ENCODE data around the gene COL5A1. TPM values are rescaled to one million over a fixed set of nuclear protein-coding genes. Genes with fewer than 3 reads are reported as not detected.
A peak's percentile ranks its signal among the peaks of the same experiment; 100 is the strongest.

COL5A1 gene
- total RNA-seq, 2 experiments from 2014 or later, result 0.09 to 0.16 TPM

DNA sequence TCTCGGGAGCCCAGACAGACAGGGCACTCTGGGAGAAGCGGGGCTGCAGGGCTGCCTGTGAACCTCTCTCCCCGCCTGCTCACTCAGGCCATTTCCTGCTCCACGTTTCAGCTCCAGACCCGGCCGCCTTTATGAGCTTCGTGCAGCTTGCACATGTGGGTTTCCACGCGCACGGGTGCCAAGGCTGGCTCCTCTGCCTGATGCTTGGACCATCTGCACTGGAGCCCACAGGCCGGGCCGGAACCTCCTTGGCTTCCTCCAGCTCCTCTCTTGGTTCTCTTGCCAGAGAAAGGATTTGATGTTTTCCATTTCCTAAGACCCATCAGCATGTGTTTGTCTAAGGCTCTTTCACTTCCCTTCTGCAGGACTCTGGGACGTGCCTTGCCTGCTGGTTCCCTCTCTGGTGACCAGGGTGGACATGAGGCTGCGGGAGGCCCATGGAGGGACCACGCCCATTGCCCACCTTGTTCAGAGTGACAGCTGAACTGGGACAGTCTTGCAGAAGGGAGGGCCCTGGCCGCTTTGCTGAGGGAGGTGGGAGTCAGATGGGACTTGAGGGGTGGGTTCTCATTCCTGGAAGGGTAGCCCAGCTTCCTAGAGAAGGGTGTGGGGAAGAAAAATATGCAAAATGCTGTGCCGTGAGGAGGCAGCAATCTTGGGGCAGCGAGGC lies 23.3 kb upstream of the COL5A1 start:
- no peaks in the 10 kb centered on the region for H3K27me3 Mint-ChIP-seq
- H3K9me3 Mint-ChIP-seq (ENCODE audit: low read depth), result peaks cover 2% of the 10 kb centered on the region
- H3K4me1 Mint-ChIP-seq, result no peaks in the 10 kb centered on the region
- ATAC-seq, result no peak
- CTCF ChIA-PET, result no interaction called here
- H3K4me3 Mint-ChIP-seq, result no peak overlapping the region
- DNase-seq, result peak; percentile 30
- H3K36me3 Mint-ChIP-seq, result no peaks in the 10 kb centered on the region
- H3K27ac Mint-ChIP-seq, result no peak overlapping the region

DNA sequence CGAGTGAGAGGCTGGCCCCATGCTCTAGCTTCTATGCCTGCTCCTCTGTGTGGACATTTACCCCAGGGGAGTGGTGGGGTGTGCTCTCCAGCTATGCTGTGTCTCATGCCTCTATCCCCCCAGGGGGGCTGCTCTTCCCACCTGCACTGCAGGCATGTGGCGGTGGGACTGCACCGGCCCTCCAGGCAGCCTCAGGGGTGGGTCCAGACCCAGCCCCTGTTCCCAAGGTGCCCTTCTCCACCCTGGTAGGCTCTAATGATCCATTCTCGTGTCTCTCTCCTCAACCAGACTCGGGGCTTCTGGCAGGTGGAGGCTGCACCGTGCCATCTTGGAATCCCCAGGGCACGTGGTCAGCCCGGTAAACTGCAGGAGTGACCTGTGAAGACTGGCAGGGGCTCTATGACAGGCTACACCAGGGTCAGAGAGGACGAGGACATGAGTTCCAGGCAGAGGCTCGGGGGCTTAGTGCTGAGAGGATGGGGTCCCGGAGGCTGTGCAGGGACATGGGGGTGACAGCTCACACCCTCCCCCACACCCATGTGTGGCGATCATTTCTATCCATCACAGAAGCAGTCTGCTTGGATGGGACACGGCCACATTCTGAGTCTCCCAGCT lies 22.7 kb upstream of the COL5A1 start:
- CTCF ChIA-PET, result no interaction called here
- Mint-ChIP-seq H3K27me3 (no peaks in the 10 kb centered on the region), H3K36me3 (no peaks in the 10 kb centered on the region), H3K27ac (no peak overlapping the region), H3K4me1 (no peaks in the 10 kb centered on the region), H3K9me3 (ENCODE audit: low read depth) (peaks cover 2% of the 10 kb centered on the region), H3K4me3 (no peak overlapping the region)
- DNase-seq, result peak; percentile 36
- ATAC-seq, result no peak

DNA sequence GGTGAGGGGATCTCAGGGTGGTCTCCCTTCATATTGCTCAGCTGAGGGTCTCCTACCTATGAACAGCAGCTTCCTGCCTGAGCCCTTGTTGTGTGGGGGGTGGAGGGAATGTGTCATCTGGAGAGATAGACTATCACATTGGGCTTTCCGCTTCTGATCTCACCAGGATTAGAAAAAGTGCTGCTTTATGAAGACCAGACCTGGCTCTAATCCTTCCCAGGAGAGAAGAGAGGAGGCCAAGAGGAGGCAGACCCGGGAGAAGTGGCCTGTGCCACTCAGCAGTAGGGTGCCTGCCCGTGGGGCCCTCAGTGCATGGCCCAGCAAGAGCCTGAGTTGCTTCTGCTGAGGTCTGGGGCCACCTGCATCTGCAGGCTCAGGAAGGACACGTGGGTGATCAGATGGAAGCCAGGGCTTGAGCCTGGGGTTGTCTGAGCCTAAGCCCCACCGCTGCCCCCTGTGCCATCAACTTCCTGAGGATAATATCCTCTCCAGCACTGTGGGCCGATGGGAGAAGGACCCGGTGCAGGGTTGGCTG lies 22.1 kb upstream of the COL5A1 start:
- ATAC-seq, result no peak

DNA sequence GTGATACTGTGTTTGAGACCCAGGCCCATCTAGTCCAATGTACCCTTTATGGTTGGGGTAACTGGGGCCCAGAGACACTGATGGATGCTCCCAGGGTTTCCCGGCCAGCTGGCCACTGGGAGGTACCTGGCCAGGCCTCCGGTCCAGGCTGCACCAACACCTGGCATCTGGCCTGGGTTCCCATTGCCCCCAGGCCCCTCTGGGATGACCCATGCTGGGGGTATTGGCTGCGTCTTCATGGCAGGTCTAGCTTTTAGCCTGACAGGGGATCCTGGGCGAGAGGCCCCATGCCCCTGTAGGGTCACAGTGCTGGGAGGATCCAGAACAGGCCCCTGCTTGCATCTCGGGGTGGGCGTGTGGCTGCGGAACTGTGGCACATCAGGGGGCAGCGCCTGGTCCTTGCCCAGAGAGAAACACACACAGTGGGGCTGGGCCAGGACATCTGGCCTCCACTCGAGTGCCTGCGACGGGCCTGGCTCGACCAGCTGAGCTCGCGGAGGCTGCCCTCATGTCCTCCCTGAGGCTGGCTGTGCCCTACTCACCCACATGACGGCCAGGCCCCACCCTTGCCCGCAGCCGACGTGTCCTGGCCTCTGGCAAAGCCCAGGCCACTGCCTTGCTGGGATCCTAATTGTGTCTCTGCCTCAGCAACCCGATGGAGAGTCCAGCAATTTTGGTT lies 21.5 kb upstream of the COL5A1 start:
- Mint-ChIP-seq H3K27ac (no peak overlapping the region), H3K9me3 (ENCODE audit: low read depth) (peaks cover 2% of the 10 kb centered on the region), H3K36me3 (no peaks in the 10 kb centered on the region), H3K27me3 (no peaks in the 10 kb centered on the region), H3K4me3 (no peak overlapping the region), H3K4me1 (no peaks in the 10 kb centered on the region)
- no peak for ATAC-seq
- CTCF ChIA-PET, result no interaction called here
- peak; percentile 22 for DNase-seq

More for the DNA sequence above, 22.1 kb upstream of the COL5A1 start:
- H3K27me3 Mint-ChIP-seq, result no peaks in the 10 kb centered on the region
- CTCF ChIA-PET, result no interaction called here
- no peak overlapping the region for H3K27ac Mint-ChIP-seq
- no peaks in the 10 kb centered on the region for H3K36me3 Mint-ChIP-seq
- peaks cover 2% of the 10 kb centered on the region for H3K9me3 Mint-ChIP-seq (ENCODE audit: low read depth)
- peak; percentile 21 for DNase-seq
- H3K4me1 Mint-ChIP-seq, result no peaks in the 10 kb centered on the region
- H3K4me3 Mint-ChIP-seq, result no peak overlapping the region

DNA sequence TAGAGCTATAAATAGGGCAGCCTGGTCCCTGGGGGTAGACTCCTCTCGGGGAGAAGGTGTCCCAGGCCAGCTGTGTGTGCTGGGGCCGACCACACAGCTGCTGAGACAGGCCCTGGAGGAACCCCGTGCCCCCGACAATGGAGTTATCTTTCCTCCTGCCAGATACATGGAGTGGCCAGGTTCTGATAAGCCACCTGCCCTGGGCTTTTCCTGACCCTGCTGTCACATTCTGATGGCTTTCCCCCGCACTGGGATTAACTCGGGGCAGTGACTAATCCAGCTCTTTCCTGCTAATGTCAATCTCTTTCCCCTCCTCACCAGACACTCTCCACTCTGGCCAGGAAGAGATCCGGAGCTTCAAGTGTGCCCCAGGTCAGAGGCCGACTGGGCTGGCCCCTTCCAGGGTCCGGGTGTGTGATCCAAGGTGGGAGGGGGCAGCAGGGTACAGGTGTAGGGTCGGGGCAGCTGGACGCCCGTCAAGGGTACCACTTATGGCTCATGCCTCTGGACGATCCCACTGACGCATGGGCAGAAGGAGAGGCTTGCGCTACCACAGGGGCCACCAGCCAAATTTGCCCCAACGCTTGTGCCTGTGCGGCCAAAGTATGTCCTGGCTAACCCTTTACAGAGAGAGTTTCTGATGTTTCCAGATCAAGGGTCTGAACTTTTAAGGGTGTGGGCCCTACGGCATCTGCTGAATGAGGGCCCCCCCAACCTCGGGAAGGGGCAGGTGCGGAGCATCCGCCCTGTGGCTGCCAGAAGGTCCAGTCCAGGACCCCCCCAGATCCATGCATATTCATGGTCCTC lies 20.6 kb upstream of the COL5A1 start:
- Mint-ChIP-seq H3K36me3 (no peaks in the 10 kb centered on the region), H3K27ac (no peak overlapping the region), H3K9me3 (ENCODE audit: low read depth) (no peaks in the 10 kb centered on the region), H3K27me3 (no peaks in the 10 kb centered on the region), H3K4me3 (no peak overlapping the region), H3K4me1 (no peaks in the 10 kb centered on the region)
- CTCF ChIA-PET, result no interaction called here
- ATAC-seq (no peak), DNase-seq (peak; percentile 3)

DNA sequence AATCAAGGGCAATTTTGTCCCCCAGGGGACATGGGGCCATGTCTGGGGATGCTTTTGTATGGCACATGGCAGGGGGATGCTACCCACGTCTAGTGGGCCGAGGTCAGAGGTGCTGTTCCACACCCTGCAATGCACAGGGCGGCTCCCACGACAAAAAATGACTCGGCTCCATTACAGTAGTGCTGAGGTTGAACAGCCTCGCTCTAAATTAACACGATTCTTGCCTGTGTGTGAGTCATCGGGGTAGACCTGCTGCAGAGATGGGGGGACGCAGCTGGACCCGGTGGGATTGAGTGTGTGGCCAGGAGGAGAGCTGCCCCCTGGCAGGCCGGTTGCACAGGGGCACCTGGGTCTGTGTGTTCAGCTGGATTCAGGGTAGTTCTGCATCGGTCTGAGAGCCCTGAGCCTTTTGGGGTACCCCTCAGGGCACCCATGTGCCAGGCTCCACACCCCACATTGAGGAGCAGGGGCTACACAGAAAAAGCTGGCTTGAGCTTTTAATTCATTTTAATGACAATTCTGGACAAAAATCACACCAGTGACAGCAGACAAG lies 20.0 kb upstream of the COL5A1 start:
- H3K27ac Mint-ChIP-seq, result no peak overlapping the region
- no peak overlapping the region for H3K4me3 Mint-ChIP-seq
- H3K27me3 Mint-ChIP-seq, result no peaks in the 10 kb centered on the region
- H3K9me3 Mint-ChIP-seq (ENCODE audit: low read depth), result no peaks in the 10 kb centered on the region
- DNase-seq (no peak), ATAC-seq (no peak)
- CTCF ChIA-PET, result no interaction called here
- no peaks in the 10 kb centered on the region for H3K4me1 Mint-ChIP-seq
- no peaks in the 10 kb centered on the region for H3K36me3 Mint-ChIP-seq

DNA sequence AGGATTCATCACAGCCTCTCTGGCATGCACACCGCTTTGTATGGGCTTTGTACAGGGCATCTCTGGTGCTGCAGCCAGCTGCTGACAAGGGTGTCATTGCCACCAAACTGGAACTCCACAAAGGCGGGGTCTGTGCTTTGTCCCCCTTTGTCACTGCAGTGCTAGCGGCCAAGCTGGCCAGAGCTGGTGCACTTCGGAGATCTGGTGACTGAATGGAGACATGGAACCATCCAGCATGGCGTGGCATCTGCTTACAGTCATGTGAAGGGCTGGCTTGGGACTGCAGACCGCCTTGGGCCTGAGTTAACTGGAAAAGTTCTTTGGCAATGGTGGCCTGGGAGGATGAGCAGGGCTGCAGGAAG lies 18.7 kb upstream of the COL5A1 start:
- DNase-seq (no peak), ATAC-seq (no peak)
- H3K4me1 Mint-ChIP-seq, result no peaks in the 10 kb centered on the region
- no peaks in the 10 kb centered on the region for H3K36me3 Mint-ChIP-seq
- H3K27me3 Mint-ChIP-seq, result no peaks in the 10 kb centered on the region
- H3K4me3 Mint-ChIP-seq, result no peak overlapping the region
- H3K27ac Mint-ChIP-seq, result no peak overlapping the region
- CTCF ChIA-PET, result no interaction called here
- no peaks in the 10 kb centered on the region for H3K9me3 Mint-ChIP-seq (ENCODE audit: low read depth)

DNA sequence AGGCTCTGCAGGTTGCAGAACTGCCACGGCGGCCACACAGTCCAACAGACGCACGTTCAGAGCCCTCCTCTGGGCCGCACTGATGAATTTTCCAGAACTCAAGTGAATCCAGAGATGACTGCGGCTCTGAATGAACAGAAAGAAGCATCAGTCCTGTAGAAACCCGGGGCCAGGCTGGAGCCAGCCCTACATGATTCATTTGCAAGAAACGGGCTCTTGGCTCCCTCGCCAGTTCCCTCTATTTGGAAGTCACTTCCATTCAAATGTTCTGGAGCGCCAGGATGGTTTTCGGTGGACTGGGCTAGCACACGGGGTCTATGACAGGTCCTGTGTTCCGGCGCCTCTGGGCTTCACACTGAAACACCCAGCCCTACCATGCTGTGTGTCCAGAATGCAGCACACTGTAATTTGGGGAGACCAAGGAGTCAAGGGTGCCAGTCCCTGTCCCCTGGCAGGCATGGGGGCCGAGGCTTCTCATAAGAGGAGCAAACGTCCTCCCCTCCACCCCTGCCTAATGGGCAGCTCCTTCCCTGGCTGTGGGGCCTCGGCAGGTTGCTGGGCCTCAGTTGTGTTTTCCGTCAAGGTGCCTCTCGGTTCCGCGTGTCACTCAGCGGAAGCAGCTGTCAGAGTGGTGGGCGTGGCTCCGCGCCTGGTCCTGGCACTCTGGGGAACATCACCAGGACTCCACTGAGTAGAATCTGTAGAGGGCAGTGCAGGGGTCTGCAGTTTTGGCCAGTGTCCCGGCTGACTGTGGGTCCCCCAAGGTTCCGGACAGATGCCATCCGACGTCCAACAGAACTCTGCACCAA lies 18.1 kb upstream of the COL5A1 start:
- CTCF ChIA-PET, result no interaction called here
- no peaks in the 10 kb centered on the region for H3K27me3 Mint-ChIP-seq
- no peaks in the 10 kb centered on the region for H3K9me3 Mint-ChIP-seq (ENCODE audit: low read depth)
- no peak for DNase-seq
- H3K27ac Mint-ChIP-seq, result no peak overlapping the region
- H3K36me3 Mint-ChIP-seq, result no peaks in the 10 kb centered on the region
- no peak overlapping the region for H3K4me3 Mint-ChIP-seq
- H3K4me1 Mint-ChIP-seq, result no peaks in the 10 kb centered on the region
- ATAC-seq, result no peak

DNA sequence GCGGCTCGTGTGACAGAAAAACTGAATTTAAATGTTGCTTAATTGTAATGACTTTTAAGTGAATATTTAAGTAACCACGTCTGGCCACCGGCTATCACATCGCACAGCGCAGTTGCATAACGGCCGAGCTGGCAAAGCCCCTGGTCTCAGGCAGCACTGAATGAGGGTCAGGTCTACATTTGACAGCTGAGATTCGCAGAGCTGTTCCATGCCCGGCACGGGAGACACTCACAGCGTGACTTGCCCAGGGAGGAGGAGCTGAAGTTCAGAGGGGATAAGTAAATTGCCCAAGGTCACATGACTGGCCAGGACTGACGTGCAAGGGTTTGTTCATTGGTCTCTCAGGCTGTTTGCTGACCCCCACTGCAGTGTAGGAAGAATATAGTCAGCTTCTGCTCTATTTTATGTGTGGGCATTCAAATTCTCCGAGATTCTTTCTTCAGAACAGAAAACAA lies 17.4 kb upstream of the COL5A1 start:
- Mint-ChIP-seq H3K36me3 (no peaks in the 10 kb centered on the region), H3K9me3 (ENCODE audit: low read depth) (no peaks in the 10 kb centered on the region), H3K27ac (no peak overlapping the region), H3K4me3 (no peak overlapping the region), H3K4me1 (no peaks in the 10 kb centered on the region), H3K27me3 (no peaks in the 10 kb centered on the region)
- ATAC-seq (no peak), DNase-seq (no peak)
- CTCF ChIA-PET, result no interaction called here

DNA sequence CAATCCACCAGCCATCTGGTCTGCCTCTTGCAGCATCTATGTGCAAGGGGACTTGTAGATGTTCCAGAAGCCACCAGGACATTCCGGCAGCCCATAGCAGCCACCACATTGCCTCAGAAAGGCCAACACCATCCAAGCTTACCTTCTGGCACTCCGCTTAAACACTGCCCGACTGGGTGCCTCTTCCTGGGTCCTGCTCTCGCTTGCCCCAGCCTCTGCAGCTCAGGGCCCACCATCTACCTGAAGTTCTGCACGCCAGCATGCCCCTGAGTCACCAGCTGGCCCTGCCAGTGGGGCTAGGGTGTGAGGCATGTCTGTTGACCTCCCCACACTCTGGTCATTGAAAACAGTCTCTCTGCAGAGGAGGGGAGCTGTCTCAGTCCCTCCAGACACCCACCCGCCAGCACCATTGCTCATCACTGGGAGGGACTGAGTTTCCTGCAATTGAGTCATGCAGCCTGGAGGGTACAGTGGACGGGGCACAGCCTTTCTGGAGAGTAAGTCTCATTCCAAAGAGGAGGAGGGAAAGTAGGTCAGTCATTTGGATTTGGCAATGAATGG lies 16.9 kb upstream of the COL5A1 start:
- Mint-ChIP-seq H3K4me3 (no peak overlapping the region), H3K27me3 (no peaks in the 10 kb centered on the region), H3K9me3 (ENCODE audit: low read depth) (no peaks in the 10 kb centered on the region), H3K27ac (no peak overlapping the region), H3K36me3 (no peaks in the 10 kb centered on the region), H3K4me1 (no peaks in the 10 kb centered on the region)
- CTCF ChIA-PET, result no interaction called here
- no peak for DNase-seq
- no peak for ATAC-seq

DNA sequence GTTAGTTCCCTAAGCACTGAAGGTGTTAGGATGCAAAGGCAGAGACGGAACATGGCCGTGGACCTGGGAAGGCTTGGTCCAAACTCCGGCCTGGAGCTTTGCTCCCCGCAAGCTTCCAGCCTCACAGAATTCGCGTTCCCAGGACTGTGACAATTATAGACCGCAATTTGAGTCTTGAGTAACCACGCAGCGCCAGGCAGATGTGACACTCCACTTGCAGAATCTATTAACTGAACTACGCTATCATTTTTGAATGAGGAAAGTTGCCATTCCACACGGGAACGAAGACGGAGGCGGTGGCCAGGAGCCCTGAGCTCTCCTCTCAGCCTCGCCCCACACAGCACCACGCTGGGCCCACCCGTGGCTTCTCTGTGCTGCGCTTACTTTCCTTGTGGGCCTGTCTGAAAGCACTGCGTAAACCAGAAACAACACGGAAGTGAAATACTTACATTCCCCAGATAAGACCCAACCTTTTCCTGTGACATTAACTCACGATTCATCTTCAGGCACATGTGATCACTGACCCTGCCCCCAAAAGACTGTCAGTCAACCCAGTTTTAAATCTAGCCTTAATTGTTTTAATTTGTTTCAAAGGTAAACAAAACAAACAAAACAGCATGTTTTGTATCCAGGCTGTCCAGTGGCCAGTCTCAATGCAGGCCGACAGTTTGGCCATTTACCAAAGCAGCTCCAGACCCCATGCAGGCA lies 16.1 kb upstream of the COL5A1 start:
- no peaks in the 10 kb centered on the region for H3K27me3 Mint-ChIP-seq
- no peaks in the 10 kb centered on the region for H3K9me3 Mint-ChIP-seq (ENCODE audit: low read depth)
- H3K4me3 Mint-ChIP-seq, result no peak overlapping the region
- H3K4me1 Mint-ChIP-seq, result no peaks in the 10 kb centered on the region
- DNase-seq, result no peak
- ATAC-seq, result no peak
- no peak overlapping the region for H3K27ac Mint-ChIP-seq
- H3K36me3 Mint-ChIP-seq, result no peaks in the 10 kb centered on the region
- CTCF ChIA-PET, result no interaction called here

DNA sequence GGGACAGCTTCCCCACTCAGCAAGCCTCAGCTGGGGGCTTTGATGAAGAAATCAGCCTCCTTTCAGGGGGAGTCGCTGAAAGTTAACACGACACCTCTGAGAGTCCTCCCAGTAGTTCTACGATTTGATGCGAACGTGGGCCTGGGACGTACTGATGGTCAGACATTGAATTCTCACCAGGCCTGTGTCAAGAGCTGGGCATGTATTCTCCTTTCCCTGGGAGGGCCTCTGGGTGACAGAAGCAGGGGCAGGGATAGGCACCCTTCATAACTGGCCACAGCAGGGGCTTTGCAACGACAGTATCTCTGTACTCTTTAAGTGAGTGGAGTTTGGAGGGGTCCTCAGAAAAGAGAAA lies 15.6 kb upstream of the COL5A1 start:
- no peaks in the 10 kb centered on the region for H3K9me3 Mint-ChIP-seq (ENCODE audit: low read depth)
- no peaks in the 10 kb centered on the region for H3K4me1 Mint-ChIP-seq
- H3K36me3 Mint-ChIP-seq, result no peaks in the 10 kb centered on the region
- CTCF ChIA-PET, result no interaction called here
- no peak for DNase-seq
- H3K27ac Mint-ChIP-seq, result no peak overlapping the region
- H3K4me3 Mint-ChIP-seq, result no peak overlapping the region
- H3K27me3 Mint-ChIP-seq, result no peaks in the 10 kb centered on the region
- ATAC-seq, result no peak
